IMR-90 (cell line): ENCODE measurements around the gene GFER.

Experiments used
- BHLHE40 ChIP-seq: fragments of 150-350 bp; IDR thresholded peaks from 2 replicates; pipeline ENCODE4 v1.6.1; 2016; ENCODE audit warnings: mild to moderate bottlenecking, low read depth, low read length
- MAFK ChIP-seq: IDR thresholded peaks from 2 replicates; pipeline ENCODE4 v1.6.1; 2012; ENCODE audit warnings: low read depth, low read length, improper control_type of control experiment
- POLR2A ChIP-seq: IDR thresholded peaks from 2 replicates; pipeline ENCODE4 v1.6.1; 2012; ENCODE audit warnings: mild to moderate bottlenecking, low read depth, low read length
- RAD21 ChIP-seq: IDR thresholded peaks from 2 replicates; pipeline ENCODE4 v1.6.1; 2012; ENCODE audit warnings: low read length, improper control_type of control experiment
- TF ChIP-seq, protein P1 (sequence below): conservative IDR thresholded peaks from 2 replicates; pipeline ENCODE4 v1.5.1; 2012; ENCODE audit warnings: mild to moderate bottlenecking, low read depth, low read length, improper control_type of control experiment
- TF ChIP-seq, protein P2 (sequence below): fragments of 150-350 bp; IDR thresholded peaks from 2 replicates; pipeline ENCODE4 v1.6.1; 2017; ENCODE audit warnings: mild to moderate bottlenecking, antibody characterized with exemption, low read length, low read depth

DNA sequence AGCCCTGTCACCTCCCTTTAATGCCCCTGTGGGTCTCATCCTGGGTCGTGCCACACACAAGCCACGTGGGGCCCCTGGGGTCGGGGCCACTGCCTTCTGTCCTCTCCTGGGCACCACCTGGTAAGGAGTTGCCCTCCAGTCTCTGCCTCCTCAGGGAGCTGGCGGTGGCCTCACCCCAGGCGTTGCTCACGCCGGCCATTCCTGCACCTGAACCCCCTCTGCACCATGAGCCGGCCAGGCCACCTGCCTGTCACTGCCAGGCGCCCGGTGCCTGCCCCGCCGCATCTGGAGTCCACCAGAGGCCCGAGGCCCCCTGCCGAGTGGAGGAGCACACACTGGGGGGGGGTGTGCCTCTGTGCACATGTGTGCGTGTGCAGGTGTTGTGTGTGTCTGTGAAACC is 53.1 kb downstream of the GFER start:
- TF ChIP-seq POLR2A (no peak), RAD21 (no peak), MAFK (no peak), BHLHE40 (no peak)
- TF ChIP-seq, protein P1, sequence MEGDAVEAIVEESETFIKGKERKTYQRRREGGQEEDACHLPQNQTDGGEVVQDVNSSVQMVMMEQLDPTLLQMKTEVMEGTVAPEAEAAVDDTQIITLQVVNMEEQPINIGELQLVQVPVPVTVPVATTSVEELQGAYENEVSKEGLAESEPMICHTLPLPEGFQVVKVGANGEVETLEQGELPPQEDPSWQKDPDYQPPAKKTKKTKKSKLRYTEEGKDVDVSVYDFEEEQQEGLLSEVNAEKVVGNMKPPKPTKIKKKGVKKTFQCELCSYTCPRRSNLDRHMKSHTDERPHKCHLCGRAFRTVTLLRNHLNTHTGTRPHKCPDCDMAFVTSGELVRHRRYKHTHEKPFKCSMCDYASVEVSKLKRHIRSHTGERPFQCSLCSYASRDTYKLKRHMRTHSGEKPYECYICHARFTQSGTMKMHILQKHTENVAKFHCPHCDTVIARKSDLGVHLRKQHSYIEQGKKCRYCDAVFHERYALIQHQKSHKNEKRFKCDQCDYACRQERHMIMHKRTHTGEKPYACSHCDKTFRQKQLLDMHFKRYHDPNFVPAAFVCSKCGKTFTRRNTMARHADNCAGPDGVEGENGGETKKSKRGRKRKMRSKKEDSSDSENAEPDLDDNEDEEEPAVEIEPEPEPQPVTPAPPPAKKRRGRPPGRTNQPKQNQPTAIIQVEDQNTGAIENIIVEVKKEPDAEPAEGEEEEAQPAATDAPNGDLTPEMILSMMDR: no peak
- TF ChIP-seq, protein P2, sequence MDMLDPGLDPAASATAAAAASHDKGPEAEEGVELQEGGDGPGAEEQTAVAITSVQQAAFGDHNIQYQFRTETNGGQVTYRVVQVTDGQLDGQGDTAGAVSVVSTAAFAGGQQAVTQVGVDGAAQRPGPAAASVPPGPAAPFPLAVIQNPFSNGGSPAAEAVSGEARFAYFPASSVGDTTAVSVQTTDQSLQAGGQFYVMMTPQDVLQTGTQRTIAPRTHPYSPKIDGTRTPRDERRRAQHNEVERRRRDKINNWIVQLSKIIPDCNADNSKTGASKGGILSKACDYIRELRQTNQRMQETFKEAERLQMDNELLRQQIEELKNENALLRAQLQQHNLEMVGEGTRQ: no peak
